ENCODE results near the gene EXOSC7.

Gene EXOSC7

DNA sequence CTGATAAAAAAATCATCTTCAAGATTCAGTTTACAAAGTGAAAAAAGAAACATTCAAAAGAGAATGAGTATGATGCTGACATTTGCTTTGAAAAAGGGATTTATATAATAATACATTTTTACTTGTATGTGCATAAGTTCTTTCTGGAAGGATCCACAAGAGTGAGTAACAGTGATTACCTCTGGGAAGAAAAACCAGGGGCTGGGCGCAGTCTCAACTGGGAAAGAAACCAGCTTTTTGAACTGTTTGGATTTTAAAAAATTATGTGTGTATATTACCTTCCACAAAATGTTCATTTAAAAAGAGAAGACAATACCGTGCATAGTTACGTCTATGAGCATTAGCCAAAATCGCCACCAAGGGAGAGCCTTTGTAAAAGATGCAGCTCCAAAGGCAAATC is 51.4 kb downstream of the EXOSC7 start:
- ChIA-PET CTCF (interaction anchor here (8.0 kb wide), 1 partner anchor 15 kb away, joined by 46 read pairs; no protein-coding TSS in a partner anchor), POLR2A (no interaction called here)
- DNase-seq (ENCODE audit: extremely low spot score): no peak
- TF ChIP-seq CTCF (IDR thresholded peaks at IDR 0.05; ENCODE audit: control extremely low read depth, extremely low read depth, low read depth, missing control alignments): no peak

DNA sequence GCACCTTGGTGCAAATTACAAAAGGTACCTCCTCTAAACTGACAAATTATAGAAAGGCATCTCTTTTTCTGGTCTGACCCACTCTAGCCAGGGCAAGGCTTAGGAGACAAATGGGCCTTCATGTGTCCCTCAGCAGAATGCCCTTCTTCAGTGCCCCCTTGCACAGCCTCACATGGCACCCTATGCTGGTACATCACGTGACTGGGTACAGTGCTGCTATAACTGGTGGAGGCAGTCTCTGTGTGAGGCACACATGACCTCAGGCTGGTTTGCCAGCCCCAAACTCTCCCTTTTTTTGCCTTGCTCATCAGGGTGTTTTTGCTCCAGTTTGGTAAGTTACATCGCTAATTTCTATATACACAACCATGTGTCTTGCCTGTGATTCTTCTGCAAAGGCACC is 53.2 kb downstream of the EXOSC7 start:
- ChIA-PET POLR2A (no interaction called here), CTCF (interaction anchor here (1.1 to 8.0 kb wide), 3 partner anchors 9 to 1340 kb away, joined by 3 to 46 read pairs (median 6); no protein-coding TSS in a partner anchor)
- no peak for DNase-seq (ENCODE audit: extremely low spot score)
- TF ChIP-seq CTCF (IDR thresholded peaks at IDR 0.05; ENCODE audit: control extremely low read depth, extremely low read depth, low read depth, missing control alignments): no peak

DNA sequence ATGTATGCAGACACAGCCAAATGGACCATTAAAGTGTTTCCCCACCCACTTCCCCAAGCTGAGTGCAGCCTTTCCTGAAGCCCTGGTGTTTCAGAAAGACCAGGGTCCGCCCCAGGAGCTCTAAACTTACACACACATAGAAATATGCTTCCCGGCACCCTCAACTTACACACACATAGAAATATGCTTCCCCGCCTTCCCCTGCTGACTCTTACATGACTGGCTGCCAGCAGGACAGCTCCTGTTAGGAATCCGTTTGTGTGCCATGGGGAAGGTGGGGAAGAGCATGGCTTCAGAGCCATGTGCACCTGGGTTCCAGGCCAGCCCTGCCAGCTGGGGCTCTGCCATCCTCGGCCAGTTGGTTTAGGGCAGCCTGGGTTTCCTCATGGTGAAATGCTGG is 53.6 kb downstream of the EXOSC7 start:
- no peak for DNase-seq (ENCODE audit: extremely low spot score)
- POLR2A ChIA-PET: no interaction called here
- CTCF ChIA-PET: interaction anchor here (1.1 to 8.0 kb wide), 3 partner anchors 9 to 1339 kb away, joined by 3 to 46 read pairs (median 6); no protein-coding TSS in a partner anchor
- TF ChIP-seq CTCF (IDR thresholded peaks at IDR 0.05; ENCODE audit: control extremely low read depth, extremely low read depth, low read depth, missing control alignments): no peak

GRCh38 chr3:45031531-45031930 is 55.5 kb downstream of the EXOSC7 start:
- no peak for TF ChIP-seq CTCF (IDR thresholded peaks at IDR 0.05; ENCODE audit: control extremely low read depth, extremely low read depth, low read depth, missing control alignments)
- CTCF ChIA-PET: interaction anchor here (1.2 to 8.0 kb wide), 2 partner anchors 10 to 179 kb away, joined by 3 to 46 read pairs; no protein-coding TSS in a partner anchor
- POLR2A ChIA-PET: no interaction called here
- no peak for DNase-seq (ENCODE audit: extremely low spot score)

GRCh38 chr3:45032113-45032512 is 56.1 kb downstream of the EXOSC7 start:
- POLR2A ChIA-PET: no interaction called here
- CTCF ChIA-PET: interaction anchor here (0.6 to 8.0 kb wide), 2 partner anchors 10 to 23 kb away, joined by 3 to 46 read pairs; no protein-coding TSS in a partner anchor
- no peak for DNase-seq (ENCODE audit: extremely low spot score)
- TF ChIP-seq CTCF (IDR thresholded peaks at IDR 0.05; ENCODE audit: control extremely low read depth, extremely low read depth, low read depth, missing control alignments): no peak

DNA sequence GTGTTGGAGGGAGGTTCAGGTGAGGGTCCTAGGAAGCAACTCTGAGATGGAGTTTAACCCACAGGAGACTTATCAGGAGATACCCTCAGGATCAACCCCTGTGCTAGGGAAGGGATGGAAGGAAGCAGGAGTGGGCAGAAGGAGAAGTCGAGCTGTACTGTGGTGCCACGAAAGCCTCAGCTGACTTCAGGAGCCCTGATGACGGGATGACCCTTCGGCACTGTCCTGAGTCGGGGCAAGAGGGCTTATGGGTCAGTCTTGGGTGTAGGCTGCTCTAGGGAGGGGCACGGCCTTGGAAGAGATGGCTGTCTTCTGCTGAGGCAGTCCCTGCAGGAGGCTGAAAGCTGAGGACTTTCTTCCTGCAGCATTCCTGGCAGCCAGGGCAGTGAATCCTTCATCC is 57.7 kb downstream of the EXOSC7 start:
- no peak for TF ChIP-seq CTCF (IDR thresholded peaks at IDR 0.05; ENCODE audit: control extremely low read depth, extremely low read depth, low read depth, missing control alignments)
- CTCF ChIA-PET: interaction anchor here (0.8 to 1.7 kb wide), 2 partner anchors 17 to 623 kb away, joined by 3 to 4 read pairs; no protein-coding TSS in a partner anchor
- no peak for DNase-seq (ENCODE audit: extremely low spot score)
- POLR2A ChIA-PET: no interaction called here
